GM18498 (cell line): ENCODE results near the gene SOS1.
"Not testable (repeated sequence)": the region's sequence is repeated elsewhere in the genome, so short reads cannot be mapped to it uniquely, and the experiment has no call there.

Experiments used
- ATAC-seq: cut with Tn5 transposase; IDR thresholded peaks from one replicate; pipeline ENCODE4 v1.9.1; 2021; ENCODE audit warnings: mild to moderate bottlenecking, moderate library complexity; ENCODE audit not compliant: unreplicated experiment

Gene SOS1

DNA sequence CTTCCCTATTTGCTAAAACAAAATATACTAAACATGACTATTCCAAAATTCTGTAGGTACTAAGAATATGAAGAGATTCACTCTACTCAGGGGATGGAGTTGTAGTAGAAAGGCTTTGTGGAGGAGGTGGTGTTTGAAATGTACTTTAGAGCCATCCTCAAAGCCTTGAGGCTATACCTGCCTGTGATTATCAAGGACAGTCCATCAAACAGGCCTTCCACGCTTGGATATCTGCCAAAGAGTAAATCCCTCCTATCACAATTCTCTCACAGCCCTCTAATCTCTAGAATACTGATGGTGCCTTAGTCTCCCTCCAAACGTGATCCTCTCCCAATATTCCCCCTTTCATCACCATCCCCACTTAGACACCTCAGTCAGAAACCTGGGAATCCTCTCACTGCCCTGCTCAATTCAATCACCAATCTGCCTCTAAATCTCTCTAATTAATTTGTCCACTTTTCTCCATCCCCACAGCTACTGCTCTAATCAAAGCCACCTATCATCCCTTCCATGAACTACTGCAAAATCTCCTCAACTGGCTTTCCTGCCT lies 13.1 kb downstream of the SOS1 start:
- no peak for ATAC-seq

DNA sequence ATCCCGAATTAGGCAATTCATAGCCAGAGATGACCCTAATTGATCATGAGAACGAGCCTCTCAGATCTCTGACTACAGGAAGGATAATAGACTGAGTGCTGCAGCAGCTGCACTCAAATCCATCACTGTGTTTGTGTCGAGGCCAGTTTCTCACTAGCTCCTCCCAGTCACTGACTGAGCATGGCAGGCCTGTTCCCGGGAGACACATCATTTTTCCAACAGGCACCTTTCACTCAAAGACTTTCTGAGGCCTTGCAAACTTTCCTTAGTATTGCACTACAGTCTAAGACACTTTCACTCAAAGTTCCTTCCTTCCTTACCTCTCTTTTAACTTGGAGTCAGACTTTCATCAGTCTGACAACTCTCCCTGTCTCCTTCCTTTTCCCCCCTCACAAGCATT lies 13.7 kb downstream of the SOS1 start:
- no peak for ATAC-seq

DNA sequence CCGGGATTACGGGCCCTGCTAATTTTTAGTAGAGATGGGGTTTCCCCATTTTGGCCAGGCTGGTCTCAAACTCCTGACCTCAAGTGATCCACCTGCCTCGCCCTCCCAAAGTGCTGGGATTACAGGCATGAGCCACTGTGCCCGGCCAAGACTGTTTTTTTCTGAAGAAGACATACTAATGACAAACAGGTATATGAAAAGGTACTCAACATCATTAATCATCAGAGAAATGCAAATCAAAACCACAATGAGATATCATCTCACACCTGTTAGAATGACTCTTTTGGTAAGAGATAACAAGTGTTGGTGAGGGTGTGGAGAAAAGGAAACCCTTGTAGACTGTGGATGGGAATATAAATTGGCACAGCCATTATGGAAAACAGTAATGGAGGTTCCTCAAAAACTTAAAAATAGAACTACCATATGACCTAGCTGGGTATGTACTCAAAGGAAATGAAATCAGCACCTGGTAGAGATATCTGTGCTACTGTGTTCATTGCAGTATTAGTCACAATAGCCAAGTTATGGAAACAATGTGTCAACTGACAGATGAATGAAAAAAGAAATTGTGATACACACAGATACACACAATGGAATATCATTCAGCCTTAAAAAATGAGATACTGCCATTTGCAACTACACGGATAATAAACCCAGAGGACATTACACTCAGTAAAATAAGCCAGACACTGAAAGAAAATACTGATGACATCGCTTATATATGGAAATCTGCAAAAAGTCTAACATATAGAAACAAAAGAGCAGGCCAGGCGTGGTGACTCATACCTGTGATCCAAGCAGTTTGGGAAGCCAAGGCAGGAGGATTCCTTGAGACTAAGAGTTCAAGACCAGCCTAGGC lies 20.8 kb downstream of the SOS1 start:
- peak; percentile 68 for ATAC-seq

DNA sequence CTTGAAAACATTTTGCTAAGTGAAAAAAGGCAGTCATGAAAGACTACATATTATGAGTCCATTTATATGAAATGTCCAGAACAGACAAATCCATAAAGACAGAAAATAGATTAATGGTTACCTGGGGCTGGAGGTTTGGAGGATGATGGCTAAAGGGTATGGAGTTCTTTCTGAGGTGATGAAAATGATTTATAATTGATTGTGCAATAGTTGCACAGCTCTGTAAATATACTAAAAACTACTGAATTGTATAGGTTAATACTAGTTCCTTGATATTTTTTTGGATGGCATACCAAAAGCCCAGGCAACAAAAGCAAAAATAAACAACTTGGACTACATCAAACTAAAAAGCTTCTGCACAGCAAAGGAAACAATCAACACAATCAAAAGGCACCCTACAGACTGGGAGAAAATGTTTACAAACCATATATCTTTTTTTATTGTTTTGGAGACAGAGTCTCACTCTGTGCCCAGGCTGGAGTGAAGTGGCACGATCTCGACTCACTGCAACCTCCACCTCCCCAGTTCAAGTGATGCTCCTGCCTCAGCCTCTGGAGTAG lies 21.5 kb downstream of the SOS1 start:
- ATAC-seq: no peak

DNA sequence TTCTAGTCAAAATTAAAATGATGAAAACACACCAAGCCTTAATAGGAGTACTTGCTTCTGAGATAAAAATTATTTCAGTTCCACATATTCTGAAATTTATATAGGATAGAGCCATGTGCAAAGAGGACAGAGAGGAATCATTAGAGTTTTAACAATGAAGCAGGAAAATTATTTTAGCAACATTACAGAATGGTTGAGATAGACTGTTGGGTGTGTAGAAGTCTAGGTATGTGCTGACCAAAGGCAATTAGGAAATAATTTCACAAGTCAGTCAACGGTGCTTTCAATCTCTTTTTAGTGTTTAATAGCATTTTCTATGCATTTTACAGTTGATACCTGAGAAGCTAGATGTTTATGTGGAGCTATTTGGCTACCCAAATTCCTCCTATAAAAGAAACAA lies 25.2 kb downstream of the SOS1 start:
- ATAC-seq: no peak

DNA sequence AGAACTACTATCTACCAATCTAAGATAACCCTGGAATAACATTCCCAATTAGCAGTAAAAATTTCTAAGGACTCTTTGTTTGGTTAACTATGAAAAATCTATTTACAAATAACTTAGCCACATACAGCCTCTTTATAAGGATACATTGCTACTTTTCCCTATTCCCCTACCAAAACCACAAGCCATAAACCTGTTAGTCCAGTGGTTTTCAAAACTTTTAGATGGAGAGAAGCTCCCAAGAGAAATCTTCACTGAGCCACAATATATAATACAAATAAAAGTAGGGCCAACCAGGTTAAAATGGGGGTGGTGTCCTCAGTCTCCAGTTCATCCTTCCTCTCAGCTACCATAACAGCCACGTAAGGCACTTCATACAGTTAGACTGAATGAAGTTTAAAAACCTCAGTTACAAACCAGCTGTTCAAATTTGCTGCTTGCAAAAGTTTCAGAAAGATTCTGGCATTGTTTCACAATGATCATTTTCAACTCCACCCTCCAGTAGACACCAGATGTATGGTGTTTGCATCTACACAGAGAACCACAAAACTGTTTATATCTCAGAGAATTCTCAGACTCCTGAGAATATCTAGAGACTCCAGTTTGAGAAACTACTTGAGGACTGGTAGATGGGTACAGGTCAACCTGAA lies 26.0 kb downstream of the SOS1 start:
- peak; percentile 84 for ATAC-seq

DNA sequence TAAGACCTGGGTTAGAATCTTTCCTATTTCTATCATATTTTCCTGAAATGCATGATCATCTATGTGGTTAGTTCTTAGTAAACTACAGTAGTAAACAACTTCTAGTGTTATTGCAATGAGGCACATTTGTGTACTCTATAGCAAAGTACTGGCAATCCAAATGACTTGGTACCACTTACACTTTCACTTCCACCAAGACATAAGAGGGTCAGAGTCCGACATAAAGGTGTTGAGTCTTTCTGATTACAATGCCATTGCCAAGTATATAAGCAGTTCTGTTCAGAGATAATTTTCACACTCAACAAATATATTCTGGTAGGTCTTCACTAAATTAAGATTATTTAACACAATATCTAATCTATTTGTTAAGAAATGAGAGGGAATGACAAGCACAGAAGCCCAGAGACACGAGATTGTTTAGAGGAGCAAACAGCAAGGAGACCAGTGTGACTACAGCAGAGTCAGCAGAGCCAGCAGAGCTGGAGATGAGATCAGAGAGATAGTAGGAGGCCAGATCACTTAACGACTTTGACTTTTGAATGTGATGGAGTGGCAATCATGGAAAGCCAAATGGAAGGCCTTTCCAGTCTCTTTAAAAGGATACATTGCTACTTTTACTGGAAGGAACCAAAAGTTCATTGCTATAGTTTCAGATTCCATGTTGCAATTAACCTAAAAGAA lies 27.5 kb downstream of the SOS1 start:
- ATAC-seq: peak; percentile 46

DNA sequence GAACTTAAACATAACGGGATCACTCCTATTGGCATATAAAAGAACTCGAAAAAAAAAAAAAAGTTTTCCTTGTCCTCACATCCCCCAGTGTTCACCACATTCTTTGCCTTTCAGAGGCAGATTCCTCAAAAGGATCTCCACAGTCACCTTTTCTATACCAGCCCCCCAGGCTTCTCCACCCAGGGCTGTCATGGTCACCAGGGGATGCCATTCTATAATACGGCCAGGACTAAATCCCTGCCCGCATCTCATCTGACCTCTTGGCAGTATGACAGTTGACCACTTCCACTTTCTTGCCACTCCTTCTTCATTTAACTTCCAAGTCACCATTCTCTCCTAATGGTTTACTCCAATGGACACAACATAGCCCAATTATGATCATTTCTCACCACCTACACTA lies 29.3 kb downstream of the SOS1 start:
- ATAC-seq: no peak

DNA sequence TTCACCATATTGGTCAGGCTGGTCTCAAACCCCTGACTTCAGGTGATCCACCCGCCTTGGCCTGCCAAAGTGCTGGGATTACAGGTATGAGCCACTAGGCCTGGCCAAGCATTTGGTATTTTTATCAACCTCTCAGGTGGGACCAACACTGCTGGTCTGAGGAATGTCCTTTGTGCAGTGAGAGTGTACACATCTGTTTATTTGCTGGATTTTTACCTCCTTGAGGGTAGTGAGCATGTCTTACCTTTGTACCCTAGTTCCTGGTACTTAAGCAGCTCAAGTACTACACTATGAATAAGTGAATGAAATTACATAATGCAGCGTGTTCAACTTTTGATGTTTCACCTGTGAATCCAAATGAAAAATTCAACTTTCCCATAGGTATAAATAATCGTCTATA lies 29.8 kb downstream of the SOS1 start:
- ATAC-seq: no peak

DNA sequence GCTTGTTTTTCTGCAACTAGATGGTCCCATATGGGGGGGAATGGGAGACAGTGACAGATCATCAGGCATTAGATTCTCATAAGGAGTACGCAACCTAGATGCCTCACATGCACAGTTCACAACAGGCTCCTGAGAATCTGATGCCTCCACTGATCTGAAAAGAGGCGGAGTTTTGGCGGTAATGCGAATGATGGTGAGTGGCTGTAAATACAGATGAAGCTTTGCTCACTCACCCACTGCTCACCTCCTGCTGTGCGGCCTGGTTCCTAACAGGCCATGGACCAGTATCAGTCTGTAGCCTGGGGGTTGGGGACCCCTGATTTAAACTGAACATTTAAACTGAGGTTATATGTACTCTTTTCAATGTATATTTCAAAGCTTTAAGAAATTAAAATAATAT lies 40.7 kb downstream of the SOS1 start:
- no peak for ATAC-seq

DNA sequence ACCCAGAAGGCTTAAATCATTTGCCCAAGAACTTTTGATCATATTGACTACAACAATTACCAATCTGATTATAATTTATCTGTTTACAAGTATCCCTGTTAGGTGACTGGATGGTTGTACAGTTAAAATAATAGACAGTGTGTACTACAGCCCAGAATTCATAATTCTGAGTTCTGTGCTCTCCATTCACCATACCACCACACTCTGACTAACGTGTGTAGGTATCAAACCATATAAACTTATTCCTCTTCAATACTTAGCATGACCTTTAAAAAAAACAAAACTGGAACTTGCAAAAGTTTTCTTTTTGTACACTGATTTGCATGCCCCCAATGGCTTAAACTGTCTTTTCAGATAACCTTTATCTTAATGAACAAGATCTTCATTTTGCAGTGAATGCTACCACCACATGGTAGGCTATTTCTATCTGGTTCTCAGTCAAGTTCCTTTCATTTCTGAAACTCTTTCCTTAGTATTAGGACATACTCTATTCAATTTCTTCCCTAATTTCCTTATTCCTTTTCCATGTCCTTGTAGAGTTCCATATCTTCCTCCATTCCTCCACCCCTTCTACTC lies 50.9 kb downstream of the SOS1 start:
- no peak for ATAC-seq

DNA sequence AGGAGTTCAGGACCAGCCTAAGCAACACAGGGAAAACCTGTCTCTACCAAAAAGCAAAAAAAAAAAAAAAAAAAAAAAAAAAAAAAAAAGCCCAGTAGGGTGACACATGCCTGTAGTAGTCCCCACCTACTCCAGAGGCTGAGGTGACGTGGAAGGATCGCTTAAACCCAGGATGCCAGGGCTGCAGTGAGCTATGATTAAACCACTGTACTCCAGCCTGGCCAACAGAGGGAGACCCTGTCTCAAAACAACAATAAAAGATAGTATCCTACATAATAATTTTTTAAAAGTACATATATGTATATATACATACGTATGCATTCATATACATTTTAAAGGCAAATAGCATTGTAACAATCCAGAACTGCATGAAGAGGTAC lies 51.7 kb downstream of the SOS1 start:
- ATAC-seq: no peak

DNA sequence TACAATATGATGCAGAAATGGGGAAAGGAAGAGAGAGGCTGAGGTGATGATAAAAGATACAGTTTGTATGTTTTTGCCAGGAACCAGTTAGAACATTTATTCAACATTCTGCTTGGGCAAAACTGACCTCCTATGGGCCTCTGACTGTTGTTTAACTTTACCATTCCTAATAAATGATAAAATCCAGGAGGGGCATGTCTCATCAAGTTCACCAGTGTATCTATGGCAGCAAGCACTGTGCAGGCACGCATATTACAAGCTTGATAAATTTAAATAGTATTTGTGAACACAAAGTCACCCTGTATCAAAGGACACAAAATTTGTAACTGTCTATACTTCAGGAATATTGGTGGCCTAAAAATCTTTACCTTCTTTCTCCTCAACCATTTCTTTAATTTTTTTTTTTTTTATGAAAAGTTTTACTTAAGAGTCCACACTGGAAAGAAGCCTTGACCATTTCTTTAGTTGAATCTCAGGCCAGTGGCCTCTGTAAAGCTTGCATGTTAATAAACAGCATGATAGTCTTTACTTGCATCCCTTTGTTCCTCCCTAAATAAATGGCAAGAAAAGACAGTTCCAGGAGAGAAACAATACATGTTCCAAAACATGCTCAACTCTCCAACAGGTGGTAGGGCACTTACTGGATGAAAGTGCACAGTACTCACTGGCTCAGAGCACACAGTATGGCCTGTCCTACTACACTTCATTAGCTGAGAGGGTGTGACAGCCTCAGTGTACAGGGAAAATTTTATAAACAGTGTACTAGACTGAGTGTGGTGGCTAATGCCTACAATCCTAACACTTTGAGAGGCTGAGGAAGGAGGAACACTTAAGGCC lies 52.3 kb downstream of the SOS1 start:
- no peak for ATAC-seq

DNA sequence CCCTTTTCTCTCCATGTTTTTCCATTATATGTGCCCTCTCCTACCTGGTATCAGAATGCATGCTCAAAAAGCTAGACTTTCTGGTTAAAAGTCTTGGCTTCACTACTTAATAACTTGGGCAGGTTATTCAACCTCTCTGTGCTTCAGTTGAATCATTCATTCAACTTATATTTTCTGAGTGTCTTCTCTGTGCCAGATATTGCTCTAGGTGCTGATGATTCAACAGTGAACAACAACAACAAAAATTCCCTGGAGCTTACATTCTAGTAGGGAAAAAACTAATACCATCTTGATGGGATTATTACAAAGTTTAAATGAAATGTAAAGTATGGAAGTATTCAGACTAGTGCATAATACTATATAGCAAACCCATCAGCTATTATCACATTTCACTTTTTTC lies 55.2 kb downstream of the SOS1 start:
- ATAC-seq: no peak

DNA sequence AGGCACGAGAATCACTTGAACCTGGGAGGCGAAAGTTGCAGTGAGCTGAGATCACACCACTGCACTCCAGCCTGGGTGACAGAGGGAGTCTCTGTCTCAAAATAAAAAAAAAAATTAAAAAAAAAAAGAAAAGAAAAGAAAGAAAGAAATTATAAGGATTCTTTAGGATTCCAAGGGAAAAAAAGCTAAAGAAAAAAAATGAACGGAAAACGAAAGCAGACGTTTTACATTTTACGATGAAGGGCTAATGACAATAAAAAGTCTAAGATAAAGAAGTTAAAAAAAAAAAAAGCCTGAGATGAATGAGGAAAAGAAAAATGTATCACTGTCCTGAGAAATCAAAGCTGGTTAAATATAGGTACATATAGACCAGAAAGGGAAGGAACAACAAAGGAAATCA lies 58.5 kb downstream of the SOS1 start:
- ATAC-seq: no peak

DNA sequence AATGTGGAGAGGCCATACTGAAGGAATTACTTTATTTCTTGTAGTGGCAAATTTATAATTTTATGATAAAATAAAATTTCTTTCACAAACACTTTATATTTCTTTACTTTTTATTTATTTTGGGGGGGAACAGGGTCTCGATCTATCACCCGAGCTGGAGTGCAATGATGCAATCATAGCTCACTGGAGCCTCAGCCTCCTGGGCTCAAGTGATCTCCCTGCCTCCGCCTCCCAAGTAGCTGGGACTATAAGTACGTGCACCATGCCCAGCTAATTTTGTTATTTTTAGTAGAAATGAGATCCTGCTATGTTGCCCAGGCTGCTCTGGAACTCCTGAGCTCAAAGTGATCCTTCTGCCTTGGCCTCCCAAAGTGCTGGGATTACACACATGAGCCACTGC lies 59.6 kb downstream of the SOS1 start:
- ATAC-seq: no peak

DNA sequence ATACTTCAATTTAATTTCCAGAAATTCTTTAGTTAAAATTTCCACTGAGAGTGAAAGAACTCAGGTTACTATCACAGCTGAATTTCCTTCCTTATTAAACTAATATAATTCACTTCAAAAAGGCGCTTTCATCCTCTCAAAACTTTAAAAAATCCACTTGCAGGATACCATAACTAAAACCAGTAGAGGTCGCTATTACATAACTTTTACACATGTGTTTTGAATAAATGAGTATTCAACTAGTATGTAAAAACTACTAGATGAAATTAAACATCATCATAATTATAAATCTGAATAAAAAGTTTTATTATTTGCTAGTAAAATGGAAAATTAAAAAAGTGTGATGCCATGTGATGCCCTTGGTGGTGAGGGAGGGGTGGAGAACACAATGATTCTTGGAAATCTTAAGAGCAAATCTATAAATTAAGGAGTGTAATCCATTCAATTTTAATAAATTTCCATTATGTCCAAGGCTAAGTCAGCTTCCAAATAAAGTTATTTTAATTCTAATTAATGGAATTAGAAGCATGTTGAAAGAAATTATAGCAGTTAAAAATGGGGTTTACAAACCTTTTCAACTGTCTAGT lies 61.4 kb downstream of the SOS1 start:
- ATAC-seq: no peak

DNA sequence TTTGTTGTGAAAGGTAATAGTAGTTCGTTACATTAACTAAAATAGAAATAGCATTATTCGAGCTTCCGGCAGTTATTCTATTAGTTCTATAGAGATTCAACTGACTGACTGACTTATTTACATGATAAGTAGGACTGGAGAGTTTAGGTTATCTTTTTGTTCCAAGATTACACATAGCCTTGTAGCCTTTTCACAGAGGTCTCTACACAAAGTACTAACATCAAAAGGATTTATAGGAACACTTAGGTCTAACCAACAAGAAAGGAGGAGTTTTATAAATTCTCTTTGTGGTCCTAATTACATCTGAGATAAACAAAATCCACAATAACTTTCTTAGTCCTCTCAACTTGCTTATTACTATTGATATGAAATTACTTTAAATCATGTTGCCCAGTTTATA lies 62.8 kb downstream of the SOS1 start:
- ATAC-seq: no peak

DNA sequence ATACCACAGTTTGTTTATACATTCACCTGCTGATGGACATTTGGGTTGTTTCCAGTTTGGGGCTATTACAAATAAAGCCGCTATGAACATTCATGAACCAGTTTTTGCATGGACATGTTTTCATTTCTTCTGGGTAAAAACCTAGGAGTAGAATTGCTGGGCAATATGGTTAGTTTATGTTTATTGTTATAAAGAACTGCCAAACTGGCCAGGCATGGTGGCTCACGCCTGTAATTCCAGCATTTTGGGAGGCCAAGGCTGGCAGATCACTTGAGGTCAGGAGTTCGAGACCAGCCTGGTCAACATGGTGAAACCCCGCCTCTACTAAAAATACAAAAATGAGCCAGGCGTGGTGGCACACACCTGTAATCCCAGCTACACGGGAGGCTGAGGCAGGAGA lies 68.2 kb downstream of the SOS1 start:
- not testable (repeated sequence) for ATAC-seq

DNA sequence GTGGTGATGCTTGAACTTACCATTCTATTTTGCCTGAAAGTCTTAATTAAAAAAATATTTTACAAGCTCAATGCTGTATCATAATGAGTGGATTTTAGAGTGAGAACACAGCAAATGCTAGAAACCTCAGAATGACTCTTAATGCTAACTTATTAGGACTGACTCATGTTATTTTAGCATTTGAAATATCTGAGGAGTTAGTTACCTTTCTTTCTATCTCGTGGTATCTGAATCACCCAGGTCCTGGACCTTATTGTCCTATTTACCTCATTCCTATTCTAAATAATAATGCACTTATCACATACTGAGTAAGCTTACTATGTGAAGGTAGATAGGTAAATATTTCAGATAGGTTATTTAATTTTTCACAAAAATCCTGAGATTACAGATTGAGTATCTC lies 70.7 kb downstream of the SOS1 start:
- no peak for ATAC-seq
